GM12878 (cell line): Measurements from ENCODE around the gene SCN7A. TPM values are rescaled to one million over a fixed set of nuclear protein-coding genes. Genes with fewer than 3 reads are reported as not detected.

Experiments
- ATAC-seq: fragments of 200-7000 bp; cut with Tn5 transposase; 3 replicates; pipeline ENCODE4 v1.9.1; 2020; ENCODE audit warnings: mild to moderate bottlenecking, moderate library complexity
- BruUV-seq: library from RNA; stranded (reverse); fragments of 400-500 nt; replicated peaks from 2 replicates; lab custom pipeline; 2021; lab: Mats Ljungman, UMichigan
- CTCF ChIA-PET: fragments of 300-600 bp; sonication (Branson Sonifier 250); formaldehyde crosslinking; extraction: SDS; loops from one replicate; lab custom pipeline; 2021; ENCODE audit warnings: inconsistent platforms; lab: Yijun Ruan, JAX
- POLR2A ChIA-PET: fragments of 350-600 bp; formaldehyde crosslinking; extraction: SDS; loops from one replicate; lab custom pipeline; 2021; ENCODE audit warnings: inconsistent platforms; lab: Charles Lee
- RAD21 ChIA-PET: fragments of 300-600 bp; sonication (Branson Sonifier 250); formaldehyde crosslinking; loops from one replicate; lab custom pipeline; 2023; ENCODE audit warnings: antibody characterized with exemption; ENCODE audit not compliant: unreplicated experiment; lab: Charles Lee
- SMC1A ChIA-PET: fragments of 300-600 bp; sonication (Branson Sonifier 250); formaldehyde crosslinking; loops from one replicate; lab custom pipeline; 2023; ENCODE audit not compliant: unreplicated experiment, uncharacterized antibody; lab: Charles Lee
- DNase-seq: peaks from one replicate; pipeline ENCODE4 v3.0.0-alpha.2; 2011; ENCODE audit warnings: low read depth, low spot score
- FAIRE-seq: peaks from 3 replicates; lab custom pipeline; 2011; peaks lifted over from hg19 to GRCh38; lab: Jason Lieb, UNC
- H2AFZ ChIP-seq: 2 replicates; pipeline ENCODE4 v1.6.0; 2011; ENCODE audit warnings: low read depth, low read length, control low read depth; ENCODE audit not compliant: control insufficient read depth
- H3K27ac ChIP-seq: 2 replicates; pipeline ENCODE4 v1.5.1; 2011; ENCODE audit warnings: control low read depth; ENCODE audit not compliant: control insufficient read depth, insufficient read depth
- H3K27me3 ChIP-seq, 2 experiments: replicated peaks in 1 of 2; 2 replicates each; pipeline versions ENCODE4 v1.6.0 to v1.6.1; 2011; ENCODE audit warnings: low read length in 1 of 2; ENCODE audit not compliant: control insufficient read depth in 2 of 2, insufficient read depth in 2 of 2
- H3K36me3 ChIP-seq, 2 experiments: 2 replicates each; pipeline ENCODE4 v1.5.1; 2011; ENCODE audit warnings: low read length in 1 of 2; ENCODE audit not compliant: control insufficient read depth in 2 of 2, insufficient read depth in 2 of 2
- H3K4me1 ChIP-seq: 2 replicates; pipeline ENCODE4 v1.6.1; 2011; ENCODE audit warnings: mild to moderate bottlenecking, low read length, moderate library complexity, mixed read lengths; ENCODE audit not compliant: control insufficient read depth, insufficient read depth
- H3K4me2 ChIP-seq: 2 replicates; pipeline ENCODE4 v1.6.0; 2011; ENCODE audit warnings: control low read depth; ENCODE audit not compliant: control insufficient read depth, insufficient read depth
- H3K4me3 ChIP-seq: fragments of 200-600 bp; sonication (generic); 2 replicates; pipeline ENCODE4 v1.5.1; 2016
- H3K79me2 ChIP-seq: 2 replicates; pipeline ENCODE4 v1.6.0; 2011; ENCODE audit warnings: low read length; ENCODE audit not compliant: control insufficient read depth, insufficient read depth
- H3K9ac ChIP-seq: 2 replicates; pipeline ENCODE4 v1.8.0; 2011; ENCODE audit warnings: low read length, control low read depth, mixed read lengths; ENCODE audit not compliant: control insufficient read depth, insufficient read depth
- H3K9me3 ChIP-seq: replicated peaks from 3 replicates; pipeline ENCODE4 v1.5.1; 2011; ENCODE audit warnings: mild to moderate bottlenecking, low read length; ENCODE audit not compliant: control insufficient read depth, insufficient read depth
- H4K20me1 ChIP-seq: 2 replicates; pipeline ENCODE4 v1.6.0; 2011; ENCODE audit not compliant: control insufficient read depth, insufficient read depth
- BCL11A ChIP-seq: IDR thresholded peaks from 2 replicates; pipeline ENCODE4 v1.6.1; 2011; ENCODE audit warnings: low read depth, low read length
- HCFC1 ChIP-seq: fragments of 150-350 bp; IDR thresholded peaks from 2 replicates; pipeline ENCODE4 v1.6.1; 2014; ENCODE audit warnings: low read length
- RAD21 ChIP-seq: IDR thresholded peaks from 2 replicates; pipeline ENCODE4 v1.6.1; 2011; ENCODE audit warnings: mild to moderate bottlenecking, low read depth, low read length, moderate library complexity; ENCODE audit not compliant: insufficient read depth
- ZNF24 ChIP-seq: fragments of 450-650 bp; IDR thresholded peaks from 2 replicates; pipeline ENCODE4 v1.6.1; 2017; ENCODE audit warnings: antibody characterized with exemption, mild to moderate bottlenecking
- WGBS: methylation state at CpG from one replicate; pipeline ENCODE4 v1.1.6; 2016; ENCODE audit warnings: low lambda C conversion rate; ENCODE audit not compliant: insufficient replicate concordance, insufficient coverage; ENCODE audit errors: missing lambda C conversion rate; 5-methylcytosine and 5-hydroxymethylcytosine counted together
- in situ Hi-C: fragments of 300-500 bp; cut with MboI; formaldehyde crosslinking; loops from 9 replicates; pipeline ENCODE4 v1.14.3; 2018; ENCODE audit warnings: mixed read lengths
- intact Hi-C: fragments of 100-400 bp; cut with micrococcal nuclease; formaldehyde crosslinking; loops from one replicate; pipeline ENCODE4 v1.14.2; 2022; ENCODE audit not compliant: unreplicated experiment
- polyA plus RNA-seq, 11 experiments: library from polyadenylated mRNA; depleted of rRNA in 4 of 11; unstranded in 6 of 11; stranded (reverse) in 5 of 11; fragments of >200 nt; fragmentation: Nextera tagmentation in 4 of 11; fragmentation: Illumina TruSeq in 1 of 11; extraction: Ambion mirVana in 4 of 11; extraction: Trizol in 1 of 11; gene quantifications; 1 replicate in 1 of 11; 2 replicates in 10 of 11; pipeline versions ENCODE4 v1.2.1 to v1.2.3, GENCODE V29; 2011 to 2016; ENCODE audit warnings: inconsistent platforms in 2 of 11, missing spikeins in 2 of 11, low read depth in 1 of 11
- total RNA-seq, 4 experiments: library from RNA; depleted of rRNA in 3 of 4; stranded (reverse); fragments of >200 nt in 3 of 4; fragmentation: Illumina TruSeq in 1 of 4; extraction: Trizol in 1 of 4; gene quantifications; 2 replicates each; pipeline versions ENCODE4 v1.2.1 to v1.2.3, GENCODE V29; 2013 to 2021
- TF ChIP-seq, protein P1 (sequence below): fragments of 450-650 bp; IDR thresholded peaks from 2 replicates; pipeline ENCODE4 v1.6.1; 2017; ENCODE audit warnings: mild to moderate bottlenecking, moderate library complexity
- TF ChIP-seq, protein P2 (sequence below), 3 experiments: IDR thresholded peaks in 2 of 3; conservative IDR thresholded peaks in 1 of 3; 2 replicates each; pipeline ENCODE4 v1.5.1; 2011; ENCODE audit warnings: low read depth in 3 of 3, low read length in 3 of 3, mild to moderate bottlenecking in 3 of 3, control low read depth in 2 of 3, moderate library complexity in 2 of 3, inconsistent platforms in 1 of 3, mixed read lengths in 1 of 3; ENCODE audit not compliant: control insufficient read depth in 2 of 3, insufficient read depth in 1 of 3; ENCODE audit errors: extremely low read depth in 1 of 3
- TF ChIP-seq, protein P3 (sequence below): IDR thresholded peaks from 2 replicates; pipeline ENCODE4 v1.6.1; 2012; ENCODE audit warnings: low read depth, low read length, improper control_type of control experiment

The SCN7A gene
- total and polyA plus RNA-seq, 10 of the 15 experiments (the other 5 are each of a cell fraction or from before 2014, with no cell fraction given): 0.05 TPM; not detected in 9

DNA sequence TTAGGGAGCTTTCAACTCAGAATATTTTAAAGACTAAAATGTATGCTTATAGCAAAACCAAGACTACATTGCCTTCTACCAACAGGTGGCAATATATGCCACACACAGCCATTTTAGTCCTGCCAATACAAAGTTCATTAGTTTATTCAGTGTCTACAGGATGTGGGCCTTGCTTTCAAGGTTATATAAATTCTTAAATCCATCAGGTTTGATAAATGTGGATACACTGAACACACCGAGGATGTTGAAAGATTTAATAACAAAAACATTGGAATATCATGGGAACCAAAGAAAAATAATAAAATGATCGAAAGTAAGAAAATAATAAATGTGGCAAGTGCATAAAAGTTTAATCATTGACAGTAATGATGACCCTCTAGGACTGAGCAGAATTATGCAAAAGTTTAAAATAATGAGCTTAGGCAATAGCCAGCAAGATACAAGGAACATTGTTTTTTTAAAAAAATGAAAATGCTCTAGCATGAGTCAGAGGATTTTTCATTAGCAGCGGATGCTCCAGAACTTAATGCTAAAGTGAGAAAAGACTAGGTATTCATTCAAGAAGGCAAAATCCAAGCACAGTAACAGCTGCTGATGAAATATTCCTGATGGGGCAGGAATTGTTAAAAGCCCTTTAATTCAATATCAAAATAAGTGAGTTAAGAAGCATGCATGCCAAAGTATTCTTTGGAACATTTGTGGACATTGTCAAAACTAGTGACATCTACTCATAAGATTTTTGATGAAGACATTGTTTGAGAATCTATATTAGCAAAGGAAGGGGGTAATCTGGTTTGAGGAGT lies 132.5 kb downstream of the SCN7A start:
- no peaks in the 10 kb centered on the region for H4K20me1 ChIP-seq
- DNase-seq (no peak), ATAC-seq (peak; percentile 82), FAIRE-seq (no peak)
- ChIA-PET POLR2A (no interaction called here), CTCF (interaction anchor here (1.2 to 1.9 kb wide), 5 partner anchors 9 to 47 kb away, joined by 3 to 6 read pairs (median 3); no protein-coding TSS in a partner anchor), RAD21 (interaction anchor here (0.9 to 1.3 kb wide), 2 partner anchors 143 to 155 kb away, joined by 3 read pairs; no protein-coding TSS in a partner anchor), SMC1A (interaction anchor here (0.7 kb wide), 2 partner anchors 17 to 882 kb away, joined by 3 read pairs; no protein-coding TSS in a partner anchor)
- no peaks in the 10 kb centered on the region for H3K27me3 ChIP-seq
- H3K9me3 ChIP-seq: no peaks in the 10 kb centered on the region
- no TSS peak for BruUV-seq
- no peak overlapping the region for H3K4me3 ChIP-seq
- no peaks in the 10 kb centered on the region for H3K4me1 ChIP-seq
- H3K27ac ChIP-seq: no peak overlapping the region
- 24% methylated on average over 3 of the region's 3 CpGs for WGBS
- intact Hi-C loops: loop anchor here (5.0 kb wide), 1 partner anchor 156 kb away; no protein-coding TSS in a partner anchor
- no peaks in the 10 kb centered on the region for H3K36me3 ChIP-seq
- TF ChIP-seq, protein P1, sequence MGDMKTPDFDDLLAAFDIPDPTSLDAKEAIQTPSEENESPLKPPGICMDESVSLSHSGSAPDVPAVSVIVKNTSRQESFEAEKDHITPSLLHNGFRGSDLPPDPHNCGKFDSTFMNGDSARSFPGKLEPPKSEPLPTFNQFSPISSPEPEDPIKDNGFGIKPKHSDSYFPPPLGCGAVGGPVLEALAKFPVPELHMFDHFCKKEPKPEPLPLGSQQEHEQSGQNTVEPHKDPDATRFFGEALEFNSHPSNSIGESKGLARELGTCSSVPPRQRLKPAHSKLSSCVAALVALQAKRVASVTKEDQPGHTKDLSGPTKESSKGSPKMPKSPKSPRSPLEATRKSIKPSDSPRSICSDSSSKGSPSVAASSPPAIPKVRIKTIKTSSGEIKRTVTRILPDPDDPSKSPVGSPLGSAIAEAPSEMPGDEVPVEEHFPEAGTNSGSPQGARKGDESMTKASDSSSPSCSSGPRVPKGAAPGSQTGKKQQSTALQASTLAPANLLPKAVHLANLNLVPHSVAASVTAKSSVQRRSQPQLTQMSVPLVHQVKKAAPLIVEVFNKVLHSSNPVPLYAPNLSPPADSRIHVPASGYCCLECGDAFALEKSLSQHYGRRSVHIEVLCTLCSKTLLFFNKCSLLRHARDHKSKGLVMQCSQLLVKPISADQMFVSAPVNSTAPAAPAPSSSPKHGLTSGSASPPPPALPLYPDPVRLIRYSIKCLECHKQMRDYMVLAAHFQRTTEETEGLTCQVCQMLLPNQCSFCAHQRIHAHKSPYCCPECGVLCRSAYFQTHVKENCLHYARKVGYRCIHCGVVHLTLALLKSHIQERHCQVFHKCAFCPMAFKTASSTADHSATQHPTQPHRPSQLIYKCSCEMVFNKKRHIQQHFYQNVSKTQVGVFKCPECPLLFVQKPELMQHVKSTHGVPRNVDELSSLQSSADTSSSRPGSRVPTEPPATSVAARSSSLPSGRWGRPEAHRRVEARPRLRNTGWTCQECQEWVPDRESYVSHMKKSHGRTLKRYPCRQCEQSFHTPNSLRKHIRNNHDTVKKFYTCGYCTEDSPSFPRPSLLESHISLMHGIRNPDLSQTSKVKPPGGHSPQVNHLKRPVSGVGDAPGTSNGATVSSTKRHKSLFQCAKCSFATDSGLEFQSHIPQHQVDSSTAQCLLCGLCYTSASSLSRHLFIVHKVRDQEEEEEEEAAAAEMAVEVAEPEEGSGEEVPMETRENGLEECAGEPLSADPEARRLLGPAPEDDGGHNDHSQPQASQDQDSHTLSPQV: no peak
- TF ChIP-seq RAD21 (peak; percentile 41), BCL11A (no peak), ZNF24 (no peak), HCFC1 (no peak)
- TF ChIP-seq, protein P2, sequence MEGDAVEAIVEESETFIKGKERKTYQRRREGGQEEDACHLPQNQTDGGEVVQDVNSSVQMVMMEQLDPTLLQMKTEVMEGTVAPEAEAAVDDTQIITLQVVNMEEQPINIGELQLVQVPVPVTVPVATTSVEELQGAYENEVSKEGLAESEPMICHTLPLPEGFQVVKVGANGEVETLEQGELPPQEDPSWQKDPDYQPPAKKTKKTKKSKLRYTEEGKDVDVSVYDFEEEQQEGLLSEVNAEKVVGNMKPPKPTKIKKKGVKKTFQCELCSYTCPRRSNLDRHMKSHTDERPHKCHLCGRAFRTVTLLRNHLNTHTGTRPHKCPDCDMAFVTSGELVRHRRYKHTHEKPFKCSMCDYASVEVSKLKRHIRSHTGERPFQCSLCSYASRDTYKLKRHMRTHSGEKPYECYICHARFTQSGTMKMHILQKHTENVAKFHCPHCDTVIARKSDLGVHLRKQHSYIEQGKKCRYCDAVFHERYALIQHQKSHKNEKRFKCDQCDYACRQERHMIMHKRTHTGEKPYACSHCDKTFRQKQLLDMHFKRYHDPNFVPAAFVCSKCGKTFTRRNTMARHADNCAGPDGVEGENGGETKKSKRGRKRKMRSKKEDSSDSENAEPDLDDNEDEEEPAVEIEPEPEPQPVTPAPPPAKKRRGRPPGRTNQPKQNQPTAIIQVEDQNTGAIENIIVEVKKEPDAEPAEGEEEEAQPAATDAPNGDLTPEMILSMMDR (IDR thresholded peaks at IDR 0.05 in 2 of 3, conservative IDR thresholded peaks at IDR 0.05 in 1 of 3; ENCODE audit: control insufficient read depth in 2 of 3, extremely low read depth in 1 of 3, insufficient read depth in 1 of 3, low read depth in 3 of 3, low read length in 3 of 3): peak in 2 of 3 experiments; percentile 28 to 29; a peak in 4 of 6 replicates
- TF ChIP-seq, protein P3, sequence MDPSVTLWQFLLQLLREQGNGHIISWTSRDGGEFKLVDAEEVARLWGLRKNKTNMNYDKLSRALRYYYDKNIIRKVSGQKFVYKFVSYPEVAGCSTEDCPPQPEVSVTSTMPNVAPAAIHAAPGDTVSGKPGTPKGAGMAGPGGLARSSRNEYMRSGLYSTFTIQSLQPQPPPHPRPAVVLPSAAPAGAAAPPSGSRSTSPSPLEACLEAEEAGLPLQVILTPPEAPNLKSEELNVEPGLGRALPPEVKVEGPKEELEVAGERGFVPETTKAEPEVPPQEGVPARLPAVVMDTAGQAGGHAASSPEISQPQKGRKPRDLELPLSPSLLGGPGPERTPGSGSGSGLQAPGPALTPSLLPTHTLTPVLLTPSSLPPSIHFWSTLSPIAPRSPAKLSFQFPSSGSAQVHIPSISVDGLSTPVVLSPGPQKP: no peak
- no peak overlapping the region for H2AFZ ChIP-seq
- no peak overlapping the region for H3K9ac ChIP-seq
- in situ Hi-C loops: no loop called here
- H3K4me2 ChIP-seq: no peak overlapping the region
- no peaks in the 10 kb centered on the region for H3K79me2 ChIP-seq
